CD4-positive, alpha-beta T cell treated with Interleukin-6 at 100 ng/mL for 8 hours (primary cell): ENCODE data around the gene EP400.

ENCODE experiments used
- DNase-seq: peaks from one replicate; pipeline ENCODE4 v3.0.0-alpha.2; 2020; ENCODE audit warnings: mixed read lengths, low spot score

The EP400 gene

DNA sequence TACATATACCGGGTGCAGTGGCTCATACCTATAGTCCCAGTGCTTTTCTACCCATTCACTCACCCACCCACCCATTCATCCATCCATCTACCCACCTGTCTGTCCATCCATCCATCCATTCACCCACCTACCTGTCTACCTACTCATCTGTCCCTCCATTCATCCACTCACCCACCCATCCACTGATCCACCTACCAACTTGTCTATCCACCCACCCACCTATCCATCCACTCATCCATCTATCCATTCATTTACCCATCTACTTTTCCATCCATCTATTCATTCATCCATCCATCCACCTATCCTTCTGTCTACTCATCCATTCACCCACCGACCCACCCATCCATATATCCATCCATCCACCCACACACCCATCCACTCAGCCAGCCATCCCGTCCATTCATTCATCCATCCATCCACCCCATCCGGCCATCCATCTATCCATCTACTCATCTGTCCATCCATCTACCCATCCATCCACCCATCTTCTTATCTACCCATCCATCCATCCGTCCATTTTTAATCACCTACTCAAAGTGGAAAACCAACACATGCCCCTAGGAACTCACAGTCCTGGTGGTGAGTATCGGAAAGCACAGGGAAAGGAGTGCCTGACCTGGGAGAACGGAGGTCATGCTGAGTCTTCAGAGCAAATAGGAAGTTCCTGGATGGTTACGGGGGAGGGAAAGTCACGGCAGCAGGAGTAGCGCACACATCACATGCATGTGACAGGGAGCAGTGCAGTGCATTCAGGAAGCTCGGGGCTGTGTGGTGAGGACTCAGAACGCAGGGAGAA lies 174.4 kb downstream of the EP400 start:
- no peak for DNase-seq

DNA sequence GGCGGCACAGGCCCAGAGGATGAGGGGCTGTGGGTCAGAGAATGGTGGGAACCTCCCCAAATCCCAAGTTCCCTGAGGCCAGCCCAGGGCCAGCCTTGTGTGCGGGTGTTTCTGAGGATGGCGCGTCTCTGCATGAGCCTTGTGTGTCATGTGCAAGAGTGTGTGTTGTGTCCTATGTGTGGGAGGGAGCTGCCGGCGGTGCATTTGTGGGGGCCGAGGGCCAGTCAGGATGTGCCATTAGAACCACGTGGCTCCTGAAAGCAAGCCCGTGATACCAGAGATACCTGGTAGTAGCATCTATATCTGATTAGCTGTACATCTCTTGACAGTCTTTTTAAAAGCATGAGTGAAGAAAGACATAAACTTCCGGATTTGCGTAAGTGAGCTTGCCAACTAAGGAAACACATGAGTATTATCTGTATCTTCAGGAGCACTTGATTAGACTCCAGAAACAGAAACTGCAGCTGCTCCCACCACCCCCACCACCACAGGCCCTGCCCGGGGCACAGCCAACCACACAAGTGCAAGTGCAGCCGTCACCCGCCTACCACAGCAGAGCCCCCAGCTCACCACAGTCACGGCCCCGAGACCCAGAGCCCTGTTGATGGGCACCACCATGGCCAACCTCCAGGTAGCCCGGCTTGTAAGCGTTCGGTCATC lies 175.2 kb downstream of the EP400 start:
- no peak for DNase-seq

DNA sequence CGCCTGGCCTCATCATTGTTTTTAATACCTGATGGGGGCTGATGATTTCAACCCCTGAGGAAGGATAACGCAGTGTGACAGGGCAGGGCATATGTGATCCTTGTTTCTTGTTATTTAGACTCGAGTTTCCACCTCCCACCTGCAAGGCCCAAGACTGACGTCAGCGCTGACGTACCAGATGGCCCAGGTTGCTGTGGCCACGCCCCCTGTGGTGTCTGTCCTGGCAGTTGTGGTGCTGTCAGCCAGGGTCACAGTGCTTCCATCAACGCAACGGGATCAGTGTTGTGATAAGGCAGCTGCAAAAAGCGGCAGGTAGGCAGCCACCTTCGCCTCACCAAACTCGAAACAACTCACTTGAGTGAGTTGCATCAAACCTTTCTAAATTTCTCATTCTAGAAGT lies 176.0 kb downstream of the EP400 start:
- no peak for DNase-seq

DNA sequence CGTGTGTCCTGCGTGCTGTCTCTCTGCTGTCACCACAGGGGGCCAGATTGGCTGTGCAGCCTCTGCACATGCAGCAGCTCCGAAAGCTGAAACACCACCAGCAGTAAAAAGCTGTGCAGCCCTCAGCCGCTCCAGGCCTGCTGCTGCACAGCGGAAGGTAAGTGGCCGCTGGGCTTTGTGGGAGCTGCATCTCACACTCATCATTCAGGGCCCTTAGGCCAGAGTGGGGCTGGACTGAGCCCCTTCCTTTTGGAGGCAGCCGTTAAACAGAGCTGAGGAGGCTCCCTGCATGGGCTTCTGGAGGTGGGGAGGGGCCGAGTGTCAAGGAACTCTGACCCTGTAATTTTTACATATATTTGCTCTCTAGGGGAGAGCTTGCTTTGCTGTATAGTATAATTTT lies 177.3 kb downstream of the EP400 start:
- no peak for DNase-seq

DNA sequence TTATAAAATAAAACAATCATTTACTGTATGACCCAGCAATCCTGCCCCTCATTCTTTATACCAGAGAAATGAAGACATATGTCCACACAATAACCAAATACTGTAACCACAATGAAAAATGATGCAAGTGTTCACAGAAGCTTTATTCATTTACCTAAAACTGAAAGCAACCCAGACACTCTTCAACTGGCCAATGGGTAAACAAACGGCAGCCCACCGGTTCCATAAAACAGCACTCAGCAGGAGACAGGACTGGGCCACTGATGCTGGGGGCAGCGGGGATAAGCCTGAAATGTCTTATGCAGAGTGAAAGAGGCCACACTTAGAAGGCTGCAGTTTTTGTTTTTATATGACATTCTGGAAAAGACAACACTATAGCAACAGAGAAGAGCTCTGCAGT lies 179.3 kb downstream of the EP400 start:
- DNase-seq: no peak

DNA sequence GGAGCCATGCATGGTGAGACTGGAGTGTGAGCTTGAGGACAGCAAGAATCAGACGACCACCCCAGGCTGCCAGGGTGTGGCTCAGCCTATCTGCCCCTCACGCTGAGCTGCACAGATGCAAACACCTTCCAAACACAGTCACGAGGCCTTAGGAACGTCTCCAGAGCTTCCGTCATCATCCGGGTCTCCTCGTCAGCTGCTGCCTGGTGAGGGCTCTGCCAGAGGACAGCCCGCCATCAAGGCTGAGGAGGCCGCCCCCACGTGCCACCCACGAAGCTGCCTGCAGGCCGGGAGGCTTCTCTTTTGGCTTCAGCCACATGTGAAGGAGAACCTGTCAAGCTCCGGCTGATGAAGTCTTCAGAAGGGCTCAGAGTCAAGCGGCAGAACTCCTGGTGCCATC lies 180.9 kb downstream of the EP400 start:
- no peak for DNase-seq
